GM06990 (cell line): Measurements from ENCODE around the gene LRRTM4.
"Not testable (repeated sequence)": the region's sequence is repeated elsewhere in the genome, so short reads cannot be mapped to it uniquely, and the experiment has no call there.

Experiments
- DNase-seq: peaks from one replicate; pipeline ENCODE4 v3.0.0-alpha.2; 2011; ENCODE audit not compliant: insufficient read length; ENCODE audit errors: extremely low read depth
- H3K27me3 ChIP-seq: replicated peaks from 2 replicates; pipeline ENCODE4 v1.6.0; 2011; ENCODE audit warnings: low read length; ENCODE audit not compliant: control insufficient read depth, insufficient read depth
- H3K36me3 ChIP-seq: 2 replicates; pipeline ENCODE4 v1.5.1; 2011; ENCODE audit warnings: low read length; ENCODE audit not compliant: control insufficient read depth, insufficient read depth
- H3K4me3 ChIP-seq: replicated peaks from 2 replicates; pipeline ENCODE4 v1.5.1; 2011; ENCODE audit warnings: low read depth, mild to moderate bottlenecking, control low read depth, low read length
- CTCF ChIP-seq: IDR thresholded peaks from 2 replicates; pipeline ENCODE4 v1.5.1; 2011; ENCODE audit warnings: low read length, control low read depth, mild to moderate bottlenecking, inconsistent platforms; ENCODE audit not compliant: insufficient read depth, poor library complexity, severe bottlenecking

LRRTM4 gene

DNA sequence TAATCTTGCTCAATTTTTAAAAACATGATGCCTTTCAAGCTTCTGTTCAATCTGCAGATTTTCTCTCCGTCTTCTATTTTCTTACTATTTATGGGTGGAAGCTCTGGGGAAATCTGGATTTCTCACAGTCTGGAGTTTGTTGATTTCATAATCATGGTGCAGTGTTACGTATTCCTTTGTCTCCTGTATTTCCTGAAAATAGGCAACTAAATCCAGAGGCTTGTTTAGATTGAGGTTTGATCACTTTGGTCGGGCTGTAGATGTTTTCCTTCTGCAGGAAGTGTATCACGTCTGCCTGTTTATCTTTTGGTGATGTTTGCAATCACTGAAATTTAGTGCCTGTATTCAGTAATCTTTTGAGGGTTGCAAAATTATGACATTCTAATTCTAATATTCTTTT, 487.7 kb downstream of the LRRTM4 start:
- Histone ChIP-seq H3K4me3 (no peak overlapping the region), H3K36me3 (no peaks in the 10 kb centered on the region), H3K27me3 (no peaks in the 10 kb centered on the region)
- DNase-seq, result no peak
- TF ChIP-seq CTCF, result no peak

GRCh38 chr2:77029237-77029636, 492.9 kb downstream of the LRRTM4 start:
- not testable (repeated sequence) for H3K4me3 ChIP-seq, DNase-seq, H3K27me3 ChIP-seq, H3K36me3 ChIP-seq

- Histone ChIP-seq H3K36me3 (no peaks in the 10 kb centered on the region), H3K27me3 (no peaks in the 10 kb centered on the region), H3K4me3 (no peak overlapping the region)
- no peak for TF ChIP-seq CTCF
- DNase-seq, result no peak
Observed at GRCh38 chr2:77028032-77028600, 494.1 kb downstream of the LRRTM4 start.

DNA sequence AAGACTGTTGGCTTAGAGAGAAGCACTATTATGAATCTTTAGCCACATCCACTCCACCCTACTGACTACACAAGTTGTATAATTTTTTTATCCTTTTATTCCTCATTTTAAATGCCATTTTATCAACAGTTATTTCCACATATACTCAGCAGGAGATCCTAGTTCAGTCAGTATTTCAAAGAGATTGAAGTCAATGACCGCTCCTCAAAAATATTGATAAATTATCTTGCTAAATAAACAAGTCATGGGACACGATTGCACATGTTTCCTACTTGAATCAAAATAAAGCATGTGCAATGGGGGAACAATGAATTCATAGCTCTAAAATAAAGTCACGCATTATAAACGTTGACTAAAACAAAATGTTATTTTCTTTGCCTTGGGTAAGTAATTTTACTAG, 496.5 kb downstream of the LRRTM4 start:
- Histone ChIP-seq H3K36me3 (no peaks in the 10 kb centered on the region), H3K4me3 (no peak overlapping the region), H3K27me3 (no peaks in the 10 kb centered on the region)
- DNase-seq, result no peak
- no peak for TF ChIP-seq CTCF

DNA sequence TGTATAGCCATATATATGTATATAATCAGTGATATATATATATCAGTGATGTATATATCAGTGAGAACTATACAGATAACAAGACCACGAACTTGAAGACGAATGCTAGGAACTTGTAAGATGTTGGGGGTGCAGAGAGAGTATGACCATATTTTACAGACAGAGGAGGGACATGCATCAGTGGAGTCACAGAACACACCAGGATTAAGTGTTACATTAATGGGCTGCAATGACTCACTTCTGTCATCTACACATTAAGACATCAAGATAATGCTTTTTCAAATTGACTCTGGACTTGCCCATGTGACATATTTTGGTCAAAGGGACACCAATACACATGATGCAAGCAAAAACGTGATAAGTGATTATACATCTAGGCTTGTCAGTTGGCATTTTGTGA, 501.0 kb downstream of the LRRTM4 start:
- Histone ChIP-seq H3K27me3 (no peaks in the 10 kb centered on the region), H3K4me3 (no peak overlapping the region), H3K36me3 (no peaks in the 10 kb centered on the region)
- TF ChIP-seq CTCF, result no peak
- DNase-seq, result no peak

GRCh38 chr2:77018219-77018618, 504.0 kb downstream of the LRRTM4 start:
- no peak overlapping the region for H3K4me3 ChIP-seq
- no peak for TF ChIP-seq CTCF
- DNase-seq, result no peak
- no peaks in the 10 kb centered on the region for H3K36me3 ChIP-seq
- H3K27me3 ChIP-seq, result no peaks in the 10 kb centered on the region
